Kidney (tissue), 14 donors: ENCODE results near the gene PADI3. TPM values are rescaled to one million over a fixed set of nuclear protein-coding genes. Genes with fewer than 3 reads are reported as not detected.
A peak's percentile ranks its signal among the peaks of the same experiment; 100 is the strongest.

Experiments used
- DNase-seq, 5 donors: peaks; one replicate each; pipeline ENCODE4 v3.0.0-alpha.2; 2013 to 2020
- FAIRE-seq: peaks from 2 replicates; lab custom pipeline; 2012; peaks lifted over from hg19 to GRCh38; lab: Jason Lieb, UNC
- H3K27ac ChIP-seq, 2 donors: one replicate each; pipeline ENCODE4 v1.7.0; 2013; ENCODE audit warnings: low read depth in 2 of 2, low read length in 2 of 2, inconsistent platforms in 1 of 2
- H3K27me3 ChIP-seq: one replicate; pipeline ENCODE4 v1.7.1; 2013; ENCODE audit warnings: low read length, inconsistent platforms; ENCODE audit not compliant: control insufficient read depth, insufficient read depth
- H3K36me3 ChIP-seq, 3 donors: one replicate each; pipeline versions ENCODE4 v1.7.0 to v1.7.1; 2013; ENCODE audit warnings: low read length in 3 of 3, control low read depth in 1 of 3, inconsistent platforms in 1 of 3; ENCODE audit not compliant: insufficient read depth in 3 of 3, control insufficient read depth in 2 of 3
- H3K4me1 ChIP-seq, 3 donors: one replicate each; pipeline versions ENCODE4 v1.7.0 to v1.7.1; 2013; ENCODE audit warnings: low read length in 3 of 3, inconsistent platforms in 1 of 3, low read depth in 1 of 3; ENCODE audit not compliant: control insufficient read depth in 2 of 3, insufficient read depth in 2 of 3
- H3K4me3 ChIP-seq, 3 donors: one replicate each; pipeline versions ENCODE4 v1.7.0 to v1.8.1; 2013; ENCODE audit warnings: low read length in 3 of 3, control low read depth in 1 of 3, inconsistent platforms in 1 of 3
- H3K9ac ChIP-seq, 3 donors: one replicate each; pipeline versions ENCODE4 v1.7.0 to v1.7.1; 2013; ENCODE audit warnings: low read length in 3 of 3, control low read depth in 1 of 3, inconsistent platforms in 1 of 3
- H3K9me3 ChIP-seq, 3 donors: one replicate each; pipeline versions ENCODE4 v1.7.0 to v1.7.1; 2013; ENCODE audit warnings: low read length in 3 of 3, control low read depth in 1 of 3, inconsistent platforms in 1 of 3; ENCODE audit not compliant: control insufficient read depth in 2 of 3, insufficient read depth in 1 of 3
- intact Hi-C: fragments of 100-400 bp; cut with DNase I; formaldehyde crosslinking; loops from one replicate; pipeline ENCODE4 v1.11.1; 2022
- polyA plus RNA-seq: library from polyadenylated mRNA; stranded (reverse); fragments of 350-450 nt; fragmentation: Illumina TruSeq; extraction: RNeasy Lipid Tissue Mini Kit (QIAGEN cat#74804); gene quantifications from one replicate; pipeline ENCODE4 v1.2.3, GENCODE V29; 2014; ENCODE audit warnings: low read depth, low replicate concordance; ENCODE audit not compliant: insufficient read depth
- total RNA-seq: library from RNA; stranded (reverse); fragmentation: NEBNext Ultra II Directional; extraction: Animal tissue kit (Norgen Biotek cat#: 25700); gene quantifications from one replicate; pipeline ENCODE4 v1.2.1, GENCODE V29; 2021
- TF ChIP-seq, protein P1 (sequence below): IDR thresholded peaks from 3 replicates; pipeline ENCODE4 v1.5.1; 2012; ENCODE audit warnings: mild to moderate bottlenecking, moderate library complexity, borderline replicate concordance; ENCODE audit not compliant: insufficient read depth; ENCODE audit errors: extremely low read depth
- donor health status: control.
- donor health status: control.
- donor health status: control.
- donor health status: control.
- donor health status: control.
- donor health status: DM: yes; HTN: yes; CAD: no.
- donor health status: Normal renal cell carcinoma (clear cell type).

PADI3 gene
- total and polyA plus RNA-seq, 2 donors from 2014 or later, result not detected

GRCh38 chr1:17250601-17251000, 1.7 kb downstream of the PADI3 start:
- DNase-seq (peak in 1 of 5 donors; percentile 88), FAIRE-seq (no peak)
- no peaks in the 10 kb centered on the region for H3K27me3 ChIP-seq
- no peaks in the 10 kb centered on the region for H3K4me1 ChIP-seq
- no peak overlapping the region for H3K4me3 ChIP-seq
- no peaks in the 10 kb centered on the region for H3K9me3 ChIP-seq
- H3K36me3 ChIP-seq, result no peaks in the 10 kb centered on the region
- no peak overlapping the region for H3K9ac ChIP-seq
- no peak overlapping the region for H3K27ac ChIP-seq
- TF ChIP-seq, protein P1, sequence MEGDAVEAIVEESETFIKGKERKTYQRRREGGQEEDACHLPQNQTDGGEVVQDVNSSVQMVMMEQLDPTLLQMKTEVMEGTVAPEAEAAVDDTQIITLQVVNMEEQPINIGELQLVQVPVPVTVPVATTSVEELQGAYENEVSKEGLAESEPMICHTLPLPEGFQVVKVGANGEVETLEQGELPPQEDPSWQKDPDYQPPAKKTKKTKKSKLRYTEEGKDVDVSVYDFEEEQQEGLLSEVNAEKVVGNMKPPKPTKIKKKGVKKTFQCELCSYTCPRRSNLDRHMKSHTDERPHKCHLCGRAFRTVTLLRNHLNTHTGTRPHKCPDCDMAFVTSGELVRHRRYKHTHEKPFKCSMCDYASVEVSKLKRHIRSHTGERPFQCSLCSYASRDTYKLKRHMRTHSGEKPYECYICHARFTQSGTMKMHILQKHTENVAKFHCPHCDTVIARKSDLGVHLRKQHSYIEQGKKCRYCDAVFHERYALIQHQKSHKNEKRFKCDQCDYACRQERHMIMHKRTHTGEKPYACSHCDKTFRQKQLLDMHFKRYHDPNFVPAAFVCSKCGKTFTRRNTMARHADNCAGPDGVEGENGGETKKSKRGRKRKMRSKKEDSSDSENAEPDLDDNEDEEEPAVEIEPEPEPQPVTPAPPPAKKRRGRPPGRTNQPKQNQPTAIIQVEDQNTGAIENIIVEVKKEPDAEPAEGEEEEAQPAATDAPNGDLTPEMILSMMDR, result no peak
- intact Hi-C loops, result no loop called here

GRCh38 chr1:17251246-17251645, 2.3 kb downstream of the PADI3 start:
- no peak for DNase-seq
- Histone ChIP-seq H3K36me3 (no peaks in the 10 kb centered on the region), H3K9ac (no peak overlapping the region), H3K27me3 (no peaks in the 10 kb centered on the region), H3K27ac (no peak overlapping the region), H3K4me1 (no peaks in the 10 kb centered on the region), H3K9me3 (no peaks in the 10 kb centered on the region), H3K4me3 (no peak overlapping the region)
- FAIRE-seq, result no peak
- intact Hi-C loops, result no loop called here
- TF ChIP-seq, protein P1, result no peak

- H3K9ac ChIP-seq, result no peak overlapping the region
- H3K9me3 ChIP-seq, result no peaks in the 10 kb centered on the region
- TF ChIP-seq, protein P1, result no peak
- H3K4me1 ChIP-seq, result no peaks in the 10 kb centered on the region
- H3K27me3 ChIP-seq, result no peaks in the 10 kb centered on the region
- no peaks in the 10 kb centered on the region for H3K36me3 ChIP-seq
- no peak for FAIRE-seq
- intact Hi-C loops, result no loop called here
- no peak for DNase-seq
- no peak overlapping the region for H3K4me3 ChIP-seq
- H3K27ac ChIP-seq, result no peak overlapping the region
Measured at GRCh38 chr1:17251701-17252376, 2.9 kb downstream of the PADI3 start.
